Astrocyte of the spinal cord (primary cell): ENCODE results near the gene TACC2.

ENCODE experiments used
- DNase-seq: peaks from one replicate; pipeline ENCODE4 v3.0.0; 2011; ENCODE audit warnings: low read depth, low spot score
- H3K4me3 ChIP-seq: 2 replicates; pipeline ENCODE4 v1.5.1; 2011; ENCODE audit warnings: low read depth, mild to moderate bottlenecking, low read length, moderate library complexity
- in situ Hi-C: cut with HindIII; loops from 2 replicates; pipeline ENCODE4 v1.10.0; 2017; ENCODE audit warnings: low sequenced_read_pairs
- TF ChIP-seq, protein P1 (sequence below): IDR thresholded peaks from 2 replicates; pipeline ENCODE4 v1.5.1; 2012; ENCODE audit warnings: low read depth, mild to moderate bottlenecking, low read length, inconsistent platforms

TACC2 gene

DNA sequence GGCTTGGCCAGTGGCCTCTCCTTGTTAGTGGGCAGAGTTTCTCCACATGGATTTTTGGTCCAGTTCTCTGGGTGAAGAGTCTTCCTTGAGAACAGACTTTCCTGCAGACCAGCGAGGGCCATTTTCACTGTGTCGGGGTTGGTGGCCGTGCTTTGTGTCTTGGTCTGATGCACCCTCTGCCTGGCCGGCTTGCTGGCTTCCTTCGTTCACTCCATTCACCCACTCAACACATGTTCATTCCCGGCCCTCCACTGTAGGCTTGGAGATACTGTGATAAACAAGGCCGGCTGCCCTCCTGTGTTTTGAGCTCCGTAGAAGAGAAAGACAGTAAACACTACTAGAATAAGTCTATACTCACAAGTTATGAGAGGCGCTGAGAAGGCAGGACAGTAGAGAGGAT is 205.3 kb downstream of the TACC2 start:
- TF ChIP-seq, protein P1, sequence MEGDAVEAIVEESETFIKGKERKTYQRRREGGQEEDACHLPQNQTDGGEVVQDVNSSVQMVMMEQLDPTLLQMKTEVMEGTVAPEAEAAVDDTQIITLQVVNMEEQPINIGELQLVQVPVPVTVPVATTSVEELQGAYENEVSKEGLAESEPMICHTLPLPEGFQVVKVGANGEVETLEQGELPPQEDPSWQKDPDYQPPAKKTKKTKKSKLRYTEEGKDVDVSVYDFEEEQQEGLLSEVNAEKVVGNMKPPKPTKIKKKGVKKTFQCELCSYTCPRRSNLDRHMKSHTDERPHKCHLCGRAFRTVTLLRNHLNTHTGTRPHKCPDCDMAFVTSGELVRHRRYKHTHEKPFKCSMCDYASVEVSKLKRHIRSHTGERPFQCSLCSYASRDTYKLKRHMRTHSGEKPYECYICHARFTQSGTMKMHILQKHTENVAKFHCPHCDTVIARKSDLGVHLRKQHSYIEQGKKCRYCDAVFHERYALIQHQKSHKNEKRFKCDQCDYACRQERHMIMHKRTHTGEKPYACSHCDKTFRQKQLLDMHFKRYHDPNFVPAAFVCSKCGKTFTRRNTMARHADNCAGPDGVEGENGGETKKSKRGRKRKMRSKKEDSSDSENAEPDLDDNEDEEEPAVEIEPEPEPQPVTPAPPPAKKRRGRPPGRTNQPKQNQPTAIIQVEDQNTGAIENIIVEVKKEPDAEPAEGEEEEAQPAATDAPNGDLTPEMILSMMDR, result no peak
- in situ Hi-C loops, result no loop called here
- DNase-seq, result no peak
- H3K4me3 ChIP-seq, result no peak overlapping the region

- H3K4me3 ChIP-seq, result no peak overlapping the region
- in situ Hi-C loops, result no loop called here
- TF ChIP-seq, protein P1, result no peak
- DNase-seq, result no peak
Measured at GRCh38 chr10:122196218-122196617, 207.3 kb downstream of the TACC2 start.

GRCh38 chr10:122197611-122198222 is 208.8 kb downstream of the TACC2 start:
- no peak overlapping the region for H3K4me3 ChIP-seq
- TF ChIP-seq, protein P1, result no peak
- in situ Hi-C loops, result no loop called here
- no peak for DNase-seq

DNA sequence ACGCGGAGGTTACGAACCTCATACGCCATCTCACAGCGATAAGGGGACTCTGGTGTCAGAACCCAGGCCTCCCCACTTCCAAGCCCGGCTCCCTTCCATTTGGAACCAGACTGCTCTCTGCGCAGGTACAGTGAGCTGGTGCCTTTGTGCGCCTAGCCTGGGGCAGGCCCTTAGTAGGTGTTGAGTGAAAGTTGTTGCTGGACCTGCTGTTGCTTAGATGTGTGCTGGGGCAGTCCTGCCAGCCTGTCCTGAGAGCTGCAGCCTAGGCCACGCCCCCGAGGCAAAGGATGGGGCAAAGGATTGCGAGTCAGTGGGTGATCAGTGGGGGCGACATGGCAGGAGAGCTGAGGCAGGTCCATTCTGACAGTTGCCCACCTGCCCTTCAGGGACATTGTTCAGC is 209.7 kb downstream of the TACC2 start:
- DNase-seq, result no peak
- in situ Hi-C loops, result no loop called here
- TF ChIP-seq, protein P1, result no peak
- no peak overlapping the region for H3K4me3 ChIP-seq

GRCh38 chr10:122199070-122199469 is 210.1 kb downstream of the TACC2 start:
- DNase-seq, result no peak
- no peak overlapping the region for H3K4me3 ChIP-seq
- in situ Hi-C loops, result no loop called here
- TF ChIP-seq, protein P1, result no peak

DNA sequence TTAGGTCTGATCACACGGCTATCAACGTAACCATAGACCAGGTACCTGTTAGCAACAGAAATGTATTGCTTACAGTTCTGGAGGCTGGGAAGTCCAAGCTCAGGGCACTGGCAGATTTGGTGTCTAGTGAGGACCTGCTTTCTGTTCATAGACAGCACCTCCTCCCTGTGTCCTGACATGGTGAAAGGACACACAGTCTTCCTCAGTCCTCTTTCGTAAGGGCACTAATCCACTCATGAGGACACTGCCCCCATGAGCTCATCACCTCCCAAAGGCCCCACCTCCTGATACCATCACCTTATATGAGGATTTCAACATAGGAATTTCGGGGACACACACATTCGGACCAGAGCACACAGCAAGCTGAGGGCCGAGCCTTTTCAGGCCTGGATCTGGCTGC is 210.7 kb downstream of the TACC2 start:
- TF ChIP-seq, protein P1, result no peak

More for the DNA sequence above, 210.7 kb downstream of the TACC2 start:
- H3K4me3 ChIP-seq, result no peak overlapping the region
- in situ Hi-C loops, result no loop called here
- no peak for DNase-seq
